H1 (cell line): ENCODE measurements around the gene MACF1. TPM values are rescaled to one million over a fixed set of nuclear protein-coding genes. Genes with fewer than 3 reads are reported as not detected.

Experiments
- CTCF ChIA-PET: fragments of 300-600 bp; sonication (Branson Sonifier 250); formaldehyde crosslinking; loops from one replicate; lab custom pipeline; 2021; ENCODE audit not compliant: partially characterized antibody; lab: Charles Lee
- POLR2A ChIA-PET: fragments of 300-600 bp; sonication (Branson Sonifier 250); formaldehyde crosslinking; loops from one replicate; lab custom pipeline; 2021; ENCODE audit warnings: inconsistent platforms; ENCODE audit not compliant: partially characterized antibody; lab: Charles Lee
- DNase-seq, 2 experiments: peaks; one replicate each; pipeline versions ENCODE4 v3.0.0 to v3.0.0-alpha.2; 2010 to 2022; ENCODE audit warnings: low spot score in 2 of 2, low read depth in 1 of 2, mixed read lengths in 1 of 2
- FAIRE-seq: peaks from 2 replicates; lab custom pipeline; 2011; peaks lifted over from hg19 to GRCh38; lab: Jason Lieb, UNC
- H2AFZ ChIP-seq: 2 replicates; pipeline ENCODE4 v1.8.1; 2012; ENCODE audit warnings: low read length, inconsistent platforms
- H2AK5ac ChIP-seq: 2 replicates; pipeline ENCODE4 v1.6.1; 2013; ENCODE audit warnings: low read depth, low read length
- H2BK120ac ChIP-seq: replicated peaks from 2 replicates; pipeline ENCODE3; 2013; ENCODE audit warnings: low read depth, low read length, inconsistent platforms
- H2BK12ac ChIP-seq: 2 replicates; pipeline ENCODE4 v1.6.1; 2013; ENCODE audit warnings: low read depth, low read length
- H2BK15ac ChIP-seq: 2 replicates; pipeline ENCODE4 v1.6.1; 2013; ENCODE audit warnings: low read length
- H2BK20ac ChIP-seq: 2 replicates; pipeline ENCODE4 v1.6.1; 2013; ENCODE audit warnings: low read length
- H2BK5ac ChIP-seq: 2 replicates; pipeline ENCODE4 v1.6.1; 2013; ENCODE audit warnings: low read depth, low read length
- H3K14ac ChIP-seq: 2 replicates; pipeline ENCODE4 v1.6.1; 2013; ENCODE audit warnings: inconsistent platforms; ENCODE audit not compliant: insufficient read length
- H3K18ac ChIP-seq: 2 replicates; pipeline ENCODE4 v1.6.1; 2013; ENCODE audit warnings: low read length; ENCODE audit errors: extremely low read depth
- H3K23ac ChIP-seq: 2 replicates; pipeline ENCODE4 v1.6.1; 2013; ENCODE audit warnings: inconsistent platforms; ENCODE audit not compliant: insufficient read length
- H3K23me2 ChIP-seq: 2 replicates; pipeline ENCODE4 v1.6.1; 2013; ENCODE audit warnings: low read depth, low read length
- H3K27ac ChIP-seq: 2 replicates; pipeline ENCODE4 v1.6.1; 2011; ENCODE audit warnings: low read depth, low read length, inconsistent platforms
- H3K27me3 ChIP-seq, 4 experiments: replicated peaks in 1 of 4; 1 replicate in 1 of 4; 2 replicates in 3 of 4; pipeline versions ENCODE4 v1.6.1 to v1.8.1; 2011 to 2013; ENCODE audit warnings: low read length in 3 of 4, mild to moderate bottlenecking in 3 of 4, inconsistent platforms in 2 of 4, mixed read lengths in 2 of 4, moderate library complexity in 1 of 4; ENCODE audit not compliant: control insufficient read depth in 3 of 4, insufficient read depth in 3 of 4; ENCODE audit errors: extremely low read depth in 1 of 4
- H3K36me3 ChIP-seq, 4 experiments: 2 replicates each; pipeline versions ENCODE4 v1.6.1 to v1.8.1; 2011 to 2013; ENCODE audit warnings: mild to moderate bottlenecking in 4 of 4, low read length in 3 of 4, moderate library complexity in 2 of 4, control low read depth in 1 of 4, inconsistent platforms in 1 of 4; ENCODE audit not compliant: insufficient read depth in 4 of 4, control insufficient read depth in 2 of 4
- H3K4ac ChIP-seq: replicated peaks from 2 replicates; pipeline ENCODE3; 2013; ENCODE audit warnings: low read length, low read depth, mixed read lengths, inconsistent platforms; ENCODE audit not compliant: insufficient read length
- H3K4me1 ChIP-seq, 4 experiments: replicated peaks in 1 of 4; 1 replicate in 1 of 4; 2 replicates in 3 of 4; pipeline versions ENCODE4 v1.6.1 to v1.8.1; 2011 to 2013; ENCODE audit warnings: low read length in 3 of 4, inconsistent platforms in 2 of 4, mixed read lengths in 1 of 4; ENCODE audit not compliant: insufficient read depth in 4 of 4, control insufficient read depth in 3 of 4
- H3K4me2 ChIP-seq, 2 experiments: 2 replicates each; pipeline versions ENCODE4 v1.6.1 to v1.8.1; 2011 to 2013; ENCODE audit warnings: low read depth in 2 of 2, low read length in 2 of 2, control low read depth in 1 of 2, inconsistent platforms in 1 of 2, mild to moderate bottlenecking in 1 of 2; ENCODE audit not compliant: insufficient read depth in 1 of 2
- H3K4me3 ChIP-seq, 4 experiments: fragments of 200-600, 300-600 bp in 1 of 4; sonication (generic), shearing (Covaris generic), sonication (Bioruptor Twin) in 1 of 4; 2 replicates each; pipeline versions ENCODE4 v1.5.1 to v1.8.1; 2011 to 2016; ENCODE audit warnings: low read length in 4 of 4, low read depth in 3 of 4, control low read depth in 2 of 4, inconsistent platforms in 2 of 4, mild to moderate bottlenecking in 2 of 4, mixed read lengths in 1 of 4, moderate library complexity in 1 of 4; ENCODE audit not compliant: insufficient read depth in 2 of 4; ENCODE audit errors: extremely low read depth in 1 of 4
- H3K56ac ChIP-seq: replicated peaks from 2 replicates; pipeline ENCODE3; 2013; ENCODE audit warnings: low read depth, mild to moderate bottlenecking, mixed read lengths, low read length, inconsistent platforms; ENCODE audit not compliant: insufficient read length
- H3K79me1 ChIP-seq: 2 replicates; pipeline ENCODE4 v1.6.1; 2013; ENCODE audit warnings: low read depth, low read length, control low read depth
- H3K79me2 ChIP-seq, 2 experiments: 2 replicates each; pipeline versions ENCODE4 v1.6.1 to v1.8.1; 2012 to 2013; ENCODE audit warnings: low read length in 2 of 2, mild to moderate bottlenecking in 2 of 2, inconsistent platforms in 1 of 2; ENCODE audit not compliant: insufficient read depth in 2 of 2, control insufficient read depth in 1 of 2
- H3K9ac ChIP-seq, 4 experiments: replicated peaks in 1 of 4; 1 replicate in 1 of 4; 2 replicates in 3 of 4; pipeline versions ENCODE4 v1.6.1 to v1.8.1; 2011 to 2013; ENCODE audit warnings: low read depth in 3 of 4, low read length in 3 of 4, control low read depth in 2 of 4, mild to moderate bottlenecking in 2 of 4, moderate library complexity in 2 of 4, inconsistent platforms in 1 of 4; ENCODE audit errors: extremely low read depth in 1 of 4
- H3K9me3 ChIP-seq, 2 experiments: 2 replicates each; pipeline versions ENCODE4 v1.6.1 to v1.8.1; 2012 to 2013; ENCODE audit warnings: mild to moderate bottlenecking in 2 of 2, moderate library complexity in 2 of 2, control low read depth in 1 of 2, inconsistent platforms in 1 of 2, low read depth in 1 of 2, low read length in 1 of 2, mixed read lengths in 1 of 2; ENCODE audit not compliant: insufficient read depth in 2 of 2
- H4K20me1 ChIP-seq, 2 experiments: replicated peaks in 1 of 2; 2 replicates each; pipeline versions ENCODE3 to v1.8.1; 2011 to 2013; ENCODE audit warnings: inconsistent platforms in 2 of 2, low read length in 2 of 2, mild to moderate bottlenecking in 1 of 2; ENCODE audit not compliant: insufficient read depth in 2 of 2, control insufficient read depth in 1 of 2
- H4K5ac ChIP-seq: 2 replicates; pipeline ENCODE4 v1.6.1; 2013; ENCODE audit warnings: low read length, low read depth, mixed read lengths, inconsistent platforms; ENCODE audit not compliant: insufficient read length
- H4K8ac ChIP-seq: 2 replicates; pipeline ENCODE4 v1.8.0; 2013; ENCODE audit warnings: mild to moderate bottlenecking, moderate library complexity, low read length, inconsistent platforms; ENCODE audit not compliant: insufficient read depth; ENCODE audit errors: extremely low read depth
- H4K91ac ChIP-seq: replicated peaks from 2 replicates; pipeline ENCODE3; 2013; ENCODE audit warnings: low read length, mixed read lengths, inconsistent platforms; ENCODE audit not compliant: insufficient read length
- ASH2L ChIP-seq: fragments of 200-600, 300-600 bp; sonication (generic); IDR thresholded peaks from one replicate; pipeline ENCODE4 v1.7.1; 2017; ENCODE audit warnings: low read length
- BACH1 ChIP-seq: IDR thresholded peaks from 2 replicates; pipeline ENCODE4 v1.6.1; 2012; ENCODE audit warnings: low read length, improper control_type of control experiment
- CTCF ChIP-seq, 3 experiments: IDR thresholded peaks; 1 replicate in 2 of 3; 2 replicates in 1 of 3; pipeline versions ENCODE4 v1.5.1 to v1.6.1; 2011; ENCODE audit warnings: low read length in 3 of 3, mild to moderate bottlenecking in 3 of 3, inconsistent platforms in 2 of 3, low read depth in 1 of 3, moderate library complexity in 1 of 3; ENCODE audit not compliant: insufficient read depth in 1 of 3; ENCODE audit errors: control extremely low read depth in 1 of 3
- NANOG ChIP-seq: IDR thresholded peaks from 2 replicates; pipeline ENCODE4 v1.6.1; 2011; ENCODE audit warnings: low read length, low read depth, mild to moderate bottlenecking, inconsistent platforms; ENCODE audit not compliant: insufficient read depth, poor library complexity, severe bottlenecking
- RBBP5 ChIP-seq: IDR thresholded peaks from 2 replicates; pipeline ENCODE4 v1.7.1; 2012; ENCODE audit warnings: low read depth, mild to moderate bottlenecking, inconsistent platforms, low read length, moderate library complexity, borderline replicate concordance
- TAF1 ChIP-seq: IDR thresholded peaks from 2 replicates; pipeline ENCODE4 v1.6.1; 2011; ENCODE audit warnings: mild to moderate bottlenecking, low read depth, low read length
- USF2 ChIP-seq: IDR thresholded peaks from 2 replicates; pipeline ENCODE4 v1.6.1; 2011; ENCODE audit warnings: low read length, improper control_type of control experiment
- WGBS, 2 experiments: shearing (Covaris generic) in 1 of 2; methylation state at CpG; one replicate each; pipeline versions ENCODE4 v1.1.6 to v1.1.7; 2013 to 2015; ENCODE audit warnings: low lambda C conversion rate in 2 of 2, mixed read lengths in 2 of 2, inconsistent platforms in 1 of 2, low coverage in 1 of 2, missing lambda C conversion rate in 1 of 2; ENCODE audit not compliant: insufficient replicate concordance in 2 of 2, insufficient coverage in 1 of 2, insufficient read length in 1 of 2; ENCODE audit errors: extremely low coverage in 1 of 2, missing lambda C conversion rate in 1 of 2; 5-methylcytosine and 5-hydroxymethylcytosine counted together
- polyA plus RNA-seq, 7 experiments: library from polyadenylated mRNA; depleted of rRNA in 3 of 7; stranded (reverse) in 5 of 7; unstranded in 2 of 7; fragments of >200 nt in 5 of 7; fragments of 200-250 nt in 2 of 7; gene quantifications; 1 replicate in 5 of 7; 2 replicates in 1 of 7; 4 replicates in 1 of 7; pipeline versions ENCODE4 v1.2.1 to v1.2.3, GENCODE V29; 2011 to 2013; ENCODE audit warnings: missing spikeins in 2 of 7, mixed read lengths in 2 of 7
- total RNA-seq: library from RNA; stranded (reverse); fragmentation: NEBNext Ultra II Directional; extraction: Animal tissue kit (Norgen Biotek cat#: 25700); gene quantifications from 2 replicates; pipeline ENCODE4 v1.2.1, GENCODE V29; 2021

Gene MACF1
- total and polyA plus RNA-seq, 2 of the 8 experiments (the other 6 are each of a cell fraction or from before 2014, with no cell fraction given), result 59.8 to 285 TPM

- WGBS, 2 experiments, result 5% methylated on average over 34 of the region's 38 CpGs; no CpG with 5 or more reads in 1 of the 2 experiments
- H3K4me2 ChIP-seq, result peak overlapping the region; percentile 91 to 97
- POLR2A ChIA-PET, result interaction anchor here (0.9 to 1.8 kb wide), 4 partner anchors 9 to 417 kb away, joined by 3 to 7 read pairs (median 3); partner anchors contain the start of gene AKIRIN1
- no peak for TF ChIP-seq NANOG
- TF ChIP-seq ASH2L, result peak; percentile 80
- TF ChIP-seq BACH1, result peak; percentile 5; the same call in 1 of the 2 replicates
- peak in 1 of 3 experiments; percentile 8; a peak in 1 of 4 replicates for TF ChIP-seq CTCF (IDR thresholded peaks at IDR 0.05; ENCODE audit: control extremely low read depth in 1 of 3, insufficient read depth in 1 of 3, low read depth in 1 of 3, low read length in 3 of 3)
- TF ChIP-seq TAF1, result peak; percentile 52; the same call in 1 of the 2 replicates
- no peak for TF ChIP-seq USF2
- TF ChIP-seq RBBP5, result peak; percentile 30; the same call in 1 of the 2 replicates
These were observed 203.6 kb downstream of the MACF1 start for GRCh38 chr1:39407896-39408640.

More at GRCh38 chr1:39407896-39408640, 203.6 kb downstream of the MACF1 start:
- peak overlapping the region; percentile 94; the same call in 1 of the 2 replicates for H4K8ac ChIP-seq
- H2BK5ac ChIP-seq, result peak overlapping the region; percentile 26; the same call in 1 of the 2 replicates
- peaks cover 12% of the 10 kb centered on the region for H3K79me1 ChIP-seq
- H3K27ac ChIP-seq, result peak overlapping the region; percentile 73
- peak overlapping the region; percentile 80 to 98 (median 81) for H3K9ac ChIP-seq
- no peak overlapping the region for H3K14ac ChIP-seq
- no peak overlapping the region for H3K23ac ChIP-seq
- H2AFZ ChIP-seq, result no peak overlapping the region
- peak overlapping the region; percentile 95 for H4K91ac ChIP-seq
- no peak overlapping the region for H2BK15ac ChIP-seq
- peak overlapping the region; percentile 89 for H4K5ac ChIP-seq
- H2BK20ac ChIP-seq, result 0 out of 2 replicates have a peak overlapping the region, but pooled peaks have one; percentile 7
- peaks cover 6 to 35% of the 10 kb centered on the region in 2 experiments for H3K79me2 ChIP-seq
- H4K20me1 ChIP-seq, result peaks cover 8 to 15% of the 10 kb centered on the region in 2 experiments
- H2AK5ac ChIP-seq, result no peak overlapping the region
- CTCF ChIA-PET, result interaction anchor here (0.6 to 7.0 kb wide), 7 partner anchors 9 to 312 kb away, joined by 3 to 46 read pairs (median 3); no protein-coding TSS in a partner anchor
- H3K4me3 ChIP-seq, result peak overlapping the region; percentile 73 to 97 (median 84)
- peak overlapping the region; percentile 81; the same call in 1 of the 2 replicates for H3K18ac ChIP-seq
- peaks cover 7% of the 10 kb centered on the region; the same call in 1 of the 2 replicates for H3K23me2 ChIP-seq
- no peak overlapping the region for H2BK12ac ChIP-seq
- peak overlapping the region; percentile 66 for H3K4ac ChIP-seq
- no peak for DNase-seq
- H3K9me3 ChIP-seq, result no peaks in the 10 kb centered on the region
- peak overlapping the region; percentile 57 for H3K56ac ChIP-seq
- peaks cover 0 to 18% (median 12%) of the 10 kb centered on the region in 4 experiments; a peak in 4 of 7 replicates for H3K4me1 ChIP-seq
- H3K27me3 ChIP-seq, result no peaks in the 10 kb centered on the region
- no peak overlapping the region for H2BK120ac ChIP-seq
- peaks cover 2 to 11% (median 8%) of the 10 kb centered on the region in 4 experiments; a peak in 3 of 8 replicates for H3K36me3 ChIP-seq
- FAIRE-seq, result no peak
